GM18508 (cell line): ENCODE data around the gene DGKK.

ENCODE experiments used
- ATAC-seq: cut with Tn5 transposase; IDR thresholded peaks from one replicate; pipeline ENCODE4 v1.9.1; 2021; ENCODE audit warnings: moderate number of reproducible peaks; ENCODE audit not compliant: insufficient read depth, unreplicated experiment

Gene DGKK

GRCh38 chrX:50470103-50471031 lies at the start of gene DGKK:
Gene DGKK, minus strand, starts transcription at chrX:50470825. Its CDS starts 147 bp downstream, at chrX:50470678.
- ATAC-seq, result no peak

GRCh38 chrX:50514811-50515210 lies 44.2 kb upstream of the DGKK start:
- no peak for ATAC-seq

- no peak for ATAC-seq
These were observed 26.5 kb upstream of the DGKK start for GRCh38 chrX:50497114-50497513.

- no peak for ATAC-seq
These were observed 25.0 kb upstream of the DGKK start for GRCh38 chrX:50495616-50496015.

GRCh38 chrX:50492720-50493119 lies 22.1 kb upstream of the DGKK start:
- no peak for ATAC-seq

- ATAC-seq, result no peak
These were observed 14.0 kb upstream of the DGKK start for GRCh38 chrX:50484662-50485061.

- ATAC-seq, result no peak
These were observed 12.7 kb upstream of the DGKK start for GRCh38 chrX:50483283-50483682.

- ATAC-seq, result no peak
These were observed 4.6 kb upstream of the DGKK start for GRCh38 chrX:50475208-50475607.

GRCh38 chrX:50471390-50471789 lies 765 bp upstream of the DGKK start:
- no peak for ATAC-seq

- no peak for ATAC-seq
These were observed 1.4 kb downstream of the DGKK start for GRCh38 chrX:50469206-50469605.

- ATAC-seq, result no peak
These were observed 11.0 kb downstream of the DGKK start for GRCh38 chrX:50459615-50460014.

GRCh38 chrX:50458483-50458882 lies 12.1 kb downstream of the DGKK start:
- no peak for ATAC-seq

- ATAC-seq, result no peak
These were observed 13.7 kb downstream of the DGKK start for GRCh38 chrX:50456712-50457484.

GRCh38 chrX:50452782-50453181 lies 17.8 kb downstream of the DGKK start:
- no peak for ATAC-seq

GRCh38 chrX:50450324-50450723 lies 20.3 kb downstream of the DGKK start:
- ATAC-seq, result no peak

GRCh38 chrX:50448565-50448964 lies 22.1 kb downstream of the DGKK start:
- ATAC-seq, result no peak

GRCh38 chrX:50447535-50447934 lies 23.1 kb downstream of the DGKK start:
- ATAC-seq, result no peak

- ATAC-seq, result peak; percentile 70
These were observed 28.1 kb downstream of the DGKK start for GRCh38 chrX:50442426-50443116.

- ATAC-seq, result no peak
These were observed 33.8 kb downstream of the DGKK start for GRCh38 chrX:50436797-50437196.

GRCh38 chrX:50432829-50433289 lies 37.8 kb downstream of the DGKK start:
- ATAC-seq, result no peak

GRCh38 chrX:50431623-50432022 lies 39.0 kb downstream of the DGKK start:
- no peak for ATAC-seq
